AG09309 (cell line): ENCODE results near the gene DLAT.
A peak's percentile ranks its signal among the peaks of the same experiment; 100 is the strongest.
"Not testable (repeated sequence)": the region's sequence is repeated elsewhere in the genome, so short reads cannot be mapped to it uniquely, and the experiment has no call there.

Experiments used
- DNase-seq: peaks from one replicate; pipeline ENCODE4 v3.0.0-alpha.2; 2010; ENCODE audit warnings: low read depth
- H3K4me3 ChIP-seq: 2 replicates; pipeline ENCODE4 v1.5.1; 2011; ENCODE audit warnings: mild to moderate bottlenecking, low read depth, low read length, moderate library complexity; ENCODE audit not compliant: control insufficient read depth
- TF ChIP-seq, protein P1 (sequence below): IDR thresholded peaks from 2 replicates; pipeline ENCODE4 v1.5.1; 2011; ENCODE audit warnings: mild to moderate bottlenecking, low read depth, low read length, inconsistent platforms; ENCODE audit not compliant: insufficient read depth, control insufficient read depth; ENCODE audit errors: missing control alignments

The DLAT gene

DNA sequence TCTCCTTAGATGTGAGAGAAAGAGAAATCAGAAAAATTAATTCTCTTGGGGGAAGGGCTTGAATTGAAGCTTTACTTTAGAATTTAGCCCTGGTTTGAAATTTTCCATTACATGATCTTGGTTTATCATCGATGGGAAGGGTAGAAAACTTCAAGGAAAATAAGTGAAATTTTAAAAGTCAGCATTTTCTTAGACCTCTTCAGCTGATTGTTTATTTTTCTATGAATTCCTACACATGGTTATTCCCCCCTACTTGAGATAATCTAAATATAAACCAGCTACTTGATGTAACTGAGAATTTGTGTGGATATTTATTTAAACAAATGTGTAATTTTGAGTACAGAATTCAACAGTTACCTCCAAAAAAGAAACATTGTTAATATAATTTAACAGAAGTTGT lies 37.7 kb downstream of the DLAT start:
- H3K4me3 ChIP-seq: no peak overlapping the region
- no peak for DNase-seq
- TF ChIP-seq, protein P1, sequence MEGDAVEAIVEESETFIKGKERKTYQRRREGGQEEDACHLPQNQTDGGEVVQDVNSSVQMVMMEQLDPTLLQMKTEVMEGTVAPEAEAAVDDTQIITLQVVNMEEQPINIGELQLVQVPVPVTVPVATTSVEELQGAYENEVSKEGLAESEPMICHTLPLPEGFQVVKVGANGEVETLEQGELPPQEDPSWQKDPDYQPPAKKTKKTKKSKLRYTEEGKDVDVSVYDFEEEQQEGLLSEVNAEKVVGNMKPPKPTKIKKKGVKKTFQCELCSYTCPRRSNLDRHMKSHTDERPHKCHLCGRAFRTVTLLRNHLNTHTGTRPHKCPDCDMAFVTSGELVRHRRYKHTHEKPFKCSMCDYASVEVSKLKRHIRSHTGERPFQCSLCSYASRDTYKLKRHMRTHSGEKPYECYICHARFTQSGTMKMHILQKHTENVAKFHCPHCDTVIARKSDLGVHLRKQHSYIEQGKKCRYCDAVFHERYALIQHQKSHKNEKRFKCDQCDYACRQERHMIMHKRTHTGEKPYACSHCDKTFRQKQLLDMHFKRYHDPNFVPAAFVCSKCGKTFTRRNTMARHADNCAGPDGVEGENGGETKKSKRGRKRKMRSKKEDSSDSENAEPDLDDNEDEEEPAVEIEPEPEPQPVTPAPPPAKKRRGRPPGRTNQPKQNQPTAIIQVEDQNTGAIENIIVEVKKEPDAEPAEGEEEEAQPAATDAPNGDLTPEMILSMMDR: no peak

DNA sequence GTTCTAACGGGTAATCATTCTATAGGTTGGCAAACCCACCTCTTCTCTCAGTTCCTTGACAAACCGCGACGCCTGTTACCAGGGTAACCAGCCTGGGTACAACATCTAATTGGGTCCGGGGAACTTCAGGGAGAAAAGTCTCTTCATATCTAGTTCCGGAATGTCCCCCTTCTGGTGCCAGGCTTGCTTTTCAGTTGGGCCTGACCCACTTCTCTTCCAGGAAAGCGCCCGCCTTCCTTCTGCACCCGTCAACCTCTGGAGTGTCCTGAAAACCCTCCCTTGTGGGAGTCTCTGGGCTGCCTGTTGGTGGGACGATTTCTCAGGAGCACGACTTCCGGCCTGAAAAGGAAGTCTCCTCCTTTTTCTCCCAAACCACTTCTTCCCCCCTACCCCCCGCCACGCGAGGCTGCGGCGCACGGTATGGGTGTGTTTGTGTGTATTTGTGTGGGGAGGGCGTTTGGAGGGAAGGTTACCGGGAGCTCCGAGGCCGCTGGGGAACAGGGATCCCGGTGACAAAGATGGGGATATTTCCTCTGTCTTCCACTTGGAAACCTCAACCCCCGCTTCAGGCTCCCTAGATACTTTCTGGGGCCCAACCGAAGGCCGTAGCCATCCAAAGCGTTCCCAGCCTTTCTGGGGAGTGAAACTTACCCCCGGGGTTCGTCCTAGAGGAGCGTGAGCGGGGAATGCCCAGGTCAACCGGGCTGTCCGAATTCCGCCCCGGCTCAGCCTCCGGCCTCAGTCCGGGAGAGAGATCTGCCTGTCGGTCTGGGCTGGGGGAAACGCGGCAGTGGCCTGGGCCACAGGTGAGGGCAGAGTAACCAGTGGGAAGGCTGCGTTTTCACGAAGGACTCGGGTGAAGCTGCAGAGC lies 49.0 kb downstream of the DLAT start, which contains the start of the genes NKAPD1 and PIH1D2:
Gene NKAPD1, plus strand, starts transcription at position 359 of the 871 bp plus-strand sequence. CDS start 1,276 bp downstream, outside the sequence.
Gene PIH1D2, minus strand, starts transcription at position 77 of the 871 bp plus-strand sequence. CDS start 843 bp downstream, outside the sequence.
- TF ChIP-seq, protein P1: peak; percentile 14
- DNase-seq: peak; percentile 60

DNA sequence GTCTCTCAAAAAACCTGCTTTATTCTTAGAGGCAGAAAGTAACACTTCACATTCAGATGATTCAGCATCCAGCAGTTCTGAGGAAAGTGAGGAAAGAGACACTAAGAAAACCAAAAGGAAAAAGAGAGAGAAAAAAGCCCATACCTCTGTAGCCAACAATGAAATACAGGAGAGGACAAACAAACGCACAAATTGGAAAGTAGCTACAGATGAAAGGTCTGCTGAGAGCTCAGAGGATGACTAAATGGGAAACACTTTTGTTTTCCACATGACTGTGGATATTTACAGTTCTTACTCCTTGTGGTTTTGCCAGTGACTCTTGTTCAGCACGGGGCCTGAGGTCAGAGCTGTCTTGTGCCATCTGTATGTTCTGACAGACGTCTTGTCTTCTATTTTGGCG lies 57.5 kb downstream of the DLAT start:
- DNase-seq: no peak
- TF ChIP-seq, protein P1: no peak
- no peak overlapping the region for H3K4me3 ChIP-seq

More for the DNA sequence above, 49.0 kb downstream of the DLAT start, which contains the start of the genes NKAPD1 and PIH1D2:
- peak within 1 kb of the TSS; percentile 84 for H3K4me3 ChIP-seq

DNA sequence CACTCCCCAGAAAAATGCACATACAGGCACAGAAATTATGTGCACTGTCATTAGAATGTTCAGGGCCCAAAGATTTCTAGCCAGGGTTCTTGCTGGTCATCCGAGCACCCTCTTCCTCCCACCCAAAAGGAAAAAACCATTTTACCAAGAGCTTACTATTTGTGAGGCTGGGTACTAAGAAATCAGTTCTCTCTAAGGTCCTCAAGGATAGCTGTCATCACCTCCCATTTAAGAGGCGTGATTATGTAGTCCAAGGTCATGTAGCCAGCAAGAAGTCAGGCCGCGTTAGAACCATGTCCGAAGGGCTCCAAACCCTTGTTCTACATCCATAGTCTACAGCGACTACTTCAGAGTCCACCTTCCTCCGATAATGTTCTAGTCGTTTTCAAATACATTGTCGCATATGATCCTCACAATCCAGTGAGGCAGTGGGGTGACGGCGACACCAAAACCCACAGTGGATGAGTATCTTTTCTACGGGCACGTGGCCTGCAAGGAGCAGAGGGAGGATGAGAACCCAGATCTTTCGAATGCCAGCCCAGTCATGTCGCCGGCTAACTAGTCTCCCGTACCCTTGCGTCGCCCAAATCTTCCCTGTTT lies 60.7 kb downstream of the DLAT start:
- TF ChIP-seq, protein P1: no peak
- no peak for DNase-seq
- H3K4me3 ChIP-seq: peak overlapping the region; percentile 89

DNA sequence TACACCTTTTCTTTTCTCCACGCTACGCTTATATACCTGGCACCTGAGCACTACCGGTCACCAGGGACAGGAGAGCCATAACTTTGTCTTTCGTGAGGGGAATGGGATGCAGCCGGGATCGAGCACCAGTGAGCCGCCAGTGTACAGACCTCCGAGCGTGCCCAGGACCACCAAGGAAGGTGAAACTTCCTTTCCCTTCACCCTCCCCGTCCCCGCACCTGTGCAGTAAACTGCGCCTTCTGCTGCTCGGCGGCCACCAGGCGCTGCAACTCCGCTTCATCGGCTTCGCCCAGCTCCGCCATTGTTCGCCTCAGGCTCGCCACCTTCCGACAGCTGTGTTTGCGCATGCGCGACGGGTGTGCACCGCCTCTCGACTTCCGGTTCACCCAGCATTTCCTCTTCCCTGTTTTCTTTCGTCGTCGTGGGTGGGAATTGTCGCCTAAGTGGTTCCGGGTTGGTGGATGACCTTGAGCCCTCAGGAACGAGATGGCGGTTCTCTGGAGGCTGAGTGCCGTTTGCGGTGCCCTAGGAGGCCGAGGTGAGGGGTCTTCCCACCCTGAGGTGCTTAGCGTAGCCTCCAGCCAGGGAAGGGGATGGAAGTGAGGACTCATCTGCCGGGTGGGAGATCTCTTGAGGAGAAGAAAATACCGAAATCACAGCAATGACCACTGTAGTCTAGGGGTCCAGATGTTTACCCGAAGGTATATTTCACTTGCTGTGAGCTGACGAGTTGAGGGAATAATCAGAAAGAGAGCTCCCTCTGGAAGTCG lies 61.4 kb downstream of the DLAT start, which contains the start of the genes SDHD and TIMM8B:
Gene SDHD, plus strand, starts transcription at position 452 of the 770 bp plus-strand sequence. Its CDS starts 35 bp downstream, at position 487.
Gene TIMM8B, minus strand, starts transcription at position 335 of the 770 bp plus-strand sequence. Its CDS starts 33 bp downstream, at position 302.
- TF ChIP-seq, protein P1: peak; percentile 50
- peak; percentile 82 for DNase-seq
- peak within 1 kb of the TSS; percentile 89 for H3K4me3 ChIP-seq

DNA sequence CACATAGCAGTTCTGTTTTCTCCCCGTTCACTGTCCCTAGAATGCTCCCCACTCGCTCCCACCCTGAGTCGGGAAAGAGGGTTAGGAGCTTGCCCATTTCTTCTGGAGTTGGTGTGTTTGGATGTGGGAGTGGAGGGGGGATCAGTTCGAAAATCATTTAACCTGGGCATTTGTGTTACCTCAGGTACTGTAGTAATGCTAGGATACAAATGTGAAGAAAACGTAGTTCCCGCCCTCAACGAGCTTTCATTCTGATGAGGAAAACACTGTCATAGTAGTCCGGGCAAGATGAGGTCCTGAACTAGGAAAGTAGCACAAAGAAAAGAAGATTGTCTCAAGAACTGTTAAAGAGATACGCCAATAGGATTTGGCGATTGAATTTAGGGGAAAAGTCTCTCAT lies 62.0 kb downstream of the DLAT start:
- no peak for DNase-seq
- TF ChIP-seq, protein P1: no peak
- peak overlapping the region; percentile 89 for H3K4me3 ChIP-seq

DNA sequence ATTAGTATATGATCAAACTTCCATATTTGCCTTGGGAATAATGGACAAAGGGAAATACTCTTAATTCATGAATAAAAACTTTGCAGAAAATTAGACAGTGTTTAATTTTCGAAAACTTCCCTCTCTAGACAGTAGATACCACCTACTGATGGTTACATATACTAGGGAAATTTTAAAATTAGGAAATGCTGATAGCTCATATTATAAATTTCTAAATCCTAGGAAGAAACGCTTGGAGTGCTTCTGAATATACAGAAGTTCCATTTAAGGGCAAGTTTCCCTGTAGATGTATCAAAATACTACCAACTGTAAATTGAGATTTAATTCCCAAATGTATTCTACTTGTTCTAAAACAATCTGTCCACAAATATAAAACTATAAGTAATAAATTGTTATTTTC lies 70.1 kb downstream of the DLAT start:
- DNase-seq, H3K4me3 ChIP-seq: not testable (repeated sequence)
